SKM-1 treated with dmso at 0.1 percent for 144 hours (cell line): ENCODE results near the gene PLCD1.
"Not testable (repeated sequence)": the region's sequence is repeated elsewhere in the genome, so short reads cannot be mapped to it uniquely, and the experiment has no call there.

Source experiments
- DNase-seq: peaks from one replicate; lab custom pipeline; 2025; ENCODE audit not compliant: unreplicated experiment; lab: John Stamatoyannopoulos, UW

PLCD1 gene

GRCh38 chr3:38029400-38030125 lies at the start of gene PLCD1:
Gene PLCD1 (minus strand): TSS chr3:38029642. CDS start chr3:38029539, 103 bp downstream.
- DNase-seq: no peak

- not testable (repeated sequence) for DNase-seq
These were observed 47.6 kb upstream of the PLCD1 start for GRCh38 chr3:38077073-38077472.

GRCh38 chr3:38070013-38070412 lies 40.6 kb upstream of the PLCD1 start:
- DNase-seq: no peak

GRCh38 chr3:38067508-38068233 lies 38.2 kb upstream of the PLCD1 start:
- peak; percentile 32 for DNase-seq

GRCh38 chr3:38064453-38064852 lies 35.0 kb upstream of the PLCD1 start:
- DNase-seq: not testable (repeated sequence)

- no peak for DNase-seq
These were observed 33.4 kb upstream of the PLCD1 start for GRCh38 chr3:38062809-38063208.

- no peak for DNase-seq
These were observed 30.1 kb upstream of the PLCD1 start for GRCh38 chr3:38059591-38059990.

GRCh38 chr3:38059148-38059547 lies 29.7 kb upstream of the PLCD1 start:
- DNase-seq: no peak

- DNase-seq: no peak
These were observed 25.1 kb upstream of the PLCD1 start for GRCh38 chr3:38054499-38055001.

GRCh38 chr3:38053813-38054498 lies 24.5 kb upstream of the PLCD1 start:
- not testable (repeated sequence) for DNase-seq

- not testable (repeated sequence) for DNase-seq
These were observed 23.8 kb upstream of the PLCD1 start for GRCh38 chr3:38053286-38053685.

GRCh38 chr3:38051131-38051530 lies 21.7 kb upstream of the PLCD1 start:
- DNase-seq: no peak

GRCh38 chr3:38049358-38050126 lies 20.1 kb upstream of the PLCD1 start:
- no peak for DNase-seq

- DNase-seq: no peak
These were observed 18.5 kb upstream of the PLCD1 start for GRCh38 chr3:38047896-38048295.

- no peak for DNase-seq
These were observed 17.4 kb upstream of the PLCD1 start for GRCh38 chr3:38046821-38047220.

GRCh38 chr3:38046027-38046426 lies 16.6 kb upstream of the PLCD1 start:
- no peak for DNase-seq

GRCh38 chr3:38043486-38043885 lies 14.0 kb upstream of the PLCD1 start:
- no peak for DNase-seq

GRCh38 chr3:38040401-38040800 lies 11.0 kb upstream of the PLCD1 start:
- DNase-seq: no peak

- peak; percentile 87 for DNase-seq
These were observed 10.4 kb upstream of the PLCD1 start for GRCh38 chr3:38039899-38040261.

GRCh38 chr3:38039101-38039898 lies 9.9 kb upstream of the PLCD1 start, which contains the start of gene DLEC1:
Gene DLEC1 (plus strand): TSS chr3:38039208. CDS start chr3:38039226, 18 bp downstream.
- DNase-seq: no peak
